Measurements from ENCODE around the gene TLE4.
"Not testable (repeated sequence)": the region's sequence is repeated elsewhere in the genome, so short reads cannot be mapped to it uniquely, and the experiment has no call there.

TLE4 gene

DNA sequence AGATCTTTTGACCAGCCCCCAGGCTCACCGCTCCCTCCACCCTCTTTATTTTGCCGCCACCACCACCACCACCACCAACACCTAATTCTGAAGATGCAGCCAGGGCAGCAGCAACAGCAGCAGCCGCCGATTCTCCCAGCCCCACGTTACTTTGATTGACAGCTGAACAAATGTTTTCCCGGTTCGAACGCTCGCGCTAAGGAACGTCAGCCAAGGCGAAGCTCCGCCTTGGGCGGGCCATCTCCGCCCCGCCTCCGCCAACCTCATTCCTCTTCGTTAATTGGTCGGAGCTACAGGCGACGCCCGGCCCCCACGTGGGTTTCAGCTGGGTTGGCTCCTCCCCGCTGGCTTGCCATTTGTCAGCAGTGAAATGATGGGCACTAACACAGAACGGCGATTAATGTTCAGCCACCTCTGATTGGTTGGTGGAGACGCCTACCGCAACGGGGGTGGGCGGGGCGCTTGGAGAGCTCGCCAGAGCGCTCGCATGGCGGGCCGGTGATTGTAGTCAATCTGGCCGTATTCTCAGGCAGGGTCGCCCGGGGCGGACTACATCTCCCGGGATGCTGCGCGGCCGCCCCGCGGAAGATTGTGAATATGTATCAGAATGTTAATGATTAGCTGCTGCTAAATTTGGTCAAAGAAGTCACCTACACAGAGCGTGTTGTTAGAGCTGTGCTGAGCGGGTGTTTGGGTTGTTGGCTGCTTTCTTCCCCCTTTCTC is at the start of gene TLE4:
TSS of gene TLE4 (plus strand) at position 657 of the 723 bp plus-strand sequence. CDS start 826 bp downstream, outside the sequence.
- DNase-seq: peak; percentile 100

DNA sequence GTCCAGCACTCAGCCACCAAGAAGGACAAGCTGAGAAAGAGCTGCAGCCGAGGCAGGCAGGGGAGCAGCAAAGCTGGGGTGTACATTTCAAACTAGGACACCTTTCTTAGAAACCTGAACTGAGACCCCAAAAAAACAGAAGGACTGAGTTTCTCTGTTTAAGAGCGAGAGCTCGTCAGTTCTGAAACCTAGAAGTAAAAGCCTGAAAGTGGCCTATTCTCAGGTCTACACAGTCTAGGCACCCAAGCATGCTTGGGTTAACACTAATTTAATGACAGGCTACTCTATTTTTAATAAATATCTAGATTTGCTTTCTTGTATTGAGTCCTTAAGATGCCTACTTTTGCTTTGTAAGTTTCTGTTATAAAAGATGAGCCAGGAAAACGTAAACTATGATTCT is 49.0 kb upstream of the TLE4 start:
- DNase-seq: no peak

DNA sequence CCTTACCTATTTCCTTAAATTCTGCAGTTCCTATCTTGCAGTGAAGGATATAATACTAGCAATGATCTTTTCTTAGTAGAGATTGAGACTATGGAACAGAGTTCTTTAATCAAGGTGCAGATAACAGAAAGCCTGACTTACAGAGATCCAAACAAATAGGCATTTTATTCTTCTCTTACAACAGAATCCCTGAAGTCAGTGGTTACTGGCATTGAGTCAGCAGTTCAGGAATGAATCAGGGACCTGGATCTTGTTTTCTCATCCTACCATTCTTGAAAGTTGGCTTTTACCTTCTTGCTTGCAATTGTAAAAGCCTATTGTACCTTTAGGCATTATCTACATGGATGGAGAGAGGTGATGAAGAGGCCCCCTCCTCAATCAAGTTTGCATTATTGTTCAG is 47.5 kb upstream of the TLE4 start:
- peak; percentile 29 for DNase-seq

DNA sequence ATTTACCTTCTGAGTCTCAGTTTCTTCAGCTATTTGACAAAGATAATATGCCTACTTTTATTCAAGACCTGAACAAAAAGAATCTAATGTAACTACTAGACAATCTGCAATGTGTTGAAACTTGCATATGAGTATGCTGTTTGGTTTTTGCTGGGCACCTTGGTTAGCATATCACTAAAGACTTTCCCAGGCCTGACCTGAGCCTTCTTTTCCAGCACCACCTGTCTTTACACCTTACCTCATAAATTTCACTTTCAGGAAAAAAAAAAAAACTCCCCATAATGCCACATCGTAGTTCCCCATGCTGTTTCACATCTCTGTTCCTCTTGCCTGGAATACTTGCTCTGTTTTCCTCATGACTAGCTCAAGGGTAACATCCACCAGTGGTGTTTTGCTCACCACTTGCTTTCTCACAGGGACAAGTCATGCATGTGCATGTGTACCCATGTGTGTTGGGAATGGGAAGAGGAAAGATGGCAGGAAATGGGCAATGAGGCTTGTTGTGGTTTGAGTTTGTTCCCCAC is 45.6 kb upstream of the TLE4 start:
- no peak for DNase-seq

GRCh38 chr9:79535534-79535933 is 36.2 kb upstream of the TLE4 start:
- no peak for DNase-seq

DNA sequence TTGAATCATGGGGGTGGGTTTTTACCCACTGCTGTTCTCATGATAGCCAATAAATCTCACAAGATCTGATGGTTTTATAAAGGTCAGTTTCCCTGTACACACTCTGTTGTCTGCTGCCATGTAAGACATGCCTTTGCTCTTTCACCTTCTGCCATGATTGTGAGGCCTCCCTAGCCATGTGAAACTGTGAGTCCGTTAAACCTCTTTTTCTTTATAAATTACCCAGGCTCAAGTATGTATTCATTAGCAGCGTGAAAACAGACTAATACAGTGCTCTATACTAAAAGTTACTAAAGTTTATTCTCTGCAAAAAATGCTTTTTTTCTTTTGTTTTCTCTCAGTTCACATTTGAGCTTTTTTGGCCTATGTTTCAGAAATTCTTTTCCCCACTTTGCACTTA is 33.9 kb upstream of the TLE4 start:
- DNase-seq: no peak

DNA sequence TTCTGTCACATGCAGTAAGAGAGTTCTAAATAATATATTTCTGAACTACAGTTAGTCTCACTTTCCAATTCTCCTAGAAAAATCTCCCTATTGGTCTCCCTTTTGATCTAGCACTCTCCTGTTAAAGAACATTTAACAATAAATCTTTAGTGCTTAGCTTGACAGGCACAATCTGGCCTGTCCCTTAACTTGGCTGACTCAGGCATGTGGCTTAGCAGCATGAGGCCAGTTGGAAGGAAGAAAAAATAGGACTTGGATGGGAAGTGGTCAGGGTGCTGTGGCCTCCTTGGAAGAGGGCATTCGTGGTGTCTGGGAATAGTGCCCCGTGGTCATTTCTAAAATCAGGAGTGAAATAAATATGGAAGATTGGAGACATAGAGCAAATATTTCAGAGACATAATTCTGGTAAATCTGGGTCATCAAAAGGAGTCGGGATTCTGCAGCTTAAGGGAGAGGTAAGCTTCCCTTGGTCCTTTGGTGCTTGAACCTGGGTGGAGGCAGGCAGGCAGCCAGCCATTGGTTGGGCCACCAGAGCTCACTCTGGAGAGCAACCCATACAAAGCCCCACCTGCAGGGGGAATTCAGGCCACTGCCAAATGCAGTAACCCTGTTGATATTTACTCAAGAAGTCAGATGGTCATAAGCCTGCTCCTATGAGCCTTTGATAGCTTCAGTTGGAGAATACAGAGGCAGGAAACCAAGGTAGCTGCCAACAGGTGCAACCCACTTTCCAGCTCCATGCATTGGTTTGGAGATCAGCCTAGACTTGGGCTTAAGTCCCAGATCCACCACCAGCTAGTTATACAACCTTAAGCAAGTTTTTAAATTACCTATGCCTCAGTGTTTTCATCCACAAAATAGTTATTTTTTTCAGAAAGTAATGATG is 28.8 kb upstream of the TLE4 start:
- DNase-seq: no peak

DNA sequence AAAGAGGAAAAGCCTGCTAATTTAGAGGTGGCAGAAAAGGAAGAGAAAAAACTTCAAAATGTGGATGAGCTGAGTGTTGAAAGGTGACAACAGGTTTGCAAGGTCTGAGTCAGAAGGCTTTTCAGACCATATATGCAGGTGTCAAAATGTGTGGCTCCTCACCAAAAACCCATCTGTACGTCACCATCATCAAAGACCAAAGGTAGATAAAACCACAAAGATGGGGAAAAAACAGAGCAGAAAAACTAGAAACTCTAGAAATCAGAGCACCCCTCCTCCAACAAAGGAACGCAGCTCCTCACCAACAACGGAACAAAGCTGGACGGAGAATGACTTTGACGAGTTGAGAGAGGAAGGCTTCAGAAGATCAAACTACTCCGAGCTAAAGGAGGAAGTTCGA is 27.4 kb upstream of the TLE4 start:
- DNase-seq: not testable (repeated sequence)

DNA sequence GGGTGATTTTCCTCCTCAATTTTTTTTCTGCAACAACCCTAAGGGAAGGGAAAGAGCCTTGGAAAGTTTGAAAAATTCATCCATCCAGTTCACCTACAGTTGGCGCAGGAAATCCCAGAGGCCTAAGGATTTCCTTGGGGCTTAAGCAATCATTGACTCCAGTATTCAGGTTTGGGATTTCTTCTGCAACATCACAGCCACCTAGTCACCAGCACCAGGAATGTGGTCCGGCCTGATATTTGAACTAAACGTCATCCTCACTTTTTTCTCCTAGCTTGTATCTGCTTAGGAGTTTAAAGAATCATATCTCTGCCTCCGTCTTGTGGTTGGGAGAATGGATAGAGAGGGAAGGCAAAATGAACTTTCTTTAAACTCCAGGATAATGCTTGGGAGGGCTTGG is 20.2 kb upstream of the TLE4 start:
- DNase-seq: no peak

DNA sequence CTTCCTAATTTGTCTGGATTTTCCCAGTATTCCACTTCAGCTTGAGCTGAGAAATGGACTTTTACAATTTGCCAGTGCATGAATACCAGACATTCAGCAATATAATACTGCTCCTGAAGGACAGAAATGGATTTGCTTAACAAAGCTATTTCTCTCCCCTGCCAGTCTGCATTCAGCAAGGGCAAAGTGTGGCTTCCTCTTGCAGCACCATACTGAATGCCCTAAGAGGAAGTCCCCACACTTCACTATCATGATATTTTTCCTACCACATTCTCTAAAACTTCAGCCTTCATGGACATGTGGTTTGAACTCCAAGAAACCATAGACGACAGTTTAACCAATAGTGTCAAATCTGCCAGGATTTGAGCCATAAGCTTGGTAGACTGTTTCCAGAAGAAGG is 19.8 kb upstream of the TLE4 start:
- DNase-seq: no peak

- DNase-seq: peak; percentile 29
Measured at GRCh38 chr9:79555474-79556089, 16.2 kb upstream of the TLE4 start.

GRCh38 chr9:79559495-79560181 is 12.1 kb upstream of the TLE4 start:
- DNase-seq: no peak

DNA sequence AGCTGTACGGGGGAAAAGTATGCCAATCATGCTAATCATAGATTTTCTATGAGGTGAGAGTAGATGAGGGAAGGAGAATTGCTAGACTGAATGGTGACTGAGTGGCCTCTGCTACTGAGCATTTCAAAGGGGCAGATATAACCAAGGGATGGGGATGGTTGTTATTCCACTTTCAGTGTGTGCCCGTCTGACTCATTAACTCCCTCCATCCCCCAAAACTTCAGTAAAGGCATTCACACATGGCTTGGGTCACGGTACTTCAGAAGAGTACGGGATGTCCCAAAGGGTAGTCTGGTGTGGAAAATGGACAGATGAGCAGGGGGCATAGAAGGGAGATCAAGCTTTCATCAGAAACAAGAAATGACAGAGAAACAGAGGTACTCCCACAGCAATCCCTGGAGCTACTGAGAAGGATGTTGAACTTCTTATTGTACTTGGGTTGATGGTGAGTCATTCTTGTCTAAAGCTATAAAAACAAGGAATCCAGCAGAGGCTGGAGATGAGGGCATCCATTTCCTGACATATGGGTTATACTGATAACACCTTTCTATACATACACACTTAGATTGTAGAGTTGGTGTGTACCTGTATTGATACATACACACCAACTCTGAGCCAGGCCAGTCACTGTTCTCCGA is 8.9 kb upstream of the TLE4 start:
- peak; percentile 50 for DNase-seq

DNA sequence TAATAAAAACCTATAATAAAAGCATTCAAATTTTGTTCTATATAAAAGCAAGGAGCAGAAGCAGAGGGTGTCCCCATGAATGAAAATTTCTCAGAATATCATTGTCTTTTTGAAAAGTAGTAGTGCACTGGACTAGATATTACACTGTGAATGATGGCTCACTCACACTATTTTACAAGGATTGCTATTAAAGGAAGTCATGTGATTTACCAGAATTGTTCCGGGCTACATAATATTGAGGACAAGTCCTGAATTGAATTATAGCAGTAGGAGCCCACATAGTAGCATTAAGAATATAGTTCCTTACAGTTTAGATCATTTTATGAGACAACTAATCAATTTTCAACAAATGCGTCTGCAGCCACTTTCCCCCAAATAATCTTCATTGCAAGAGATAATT is 7.7 kb upstream of the TLE4 start:
- DNase-seq: no peak

GRCh38 chr9:79565245-79565644 is 6.5 kb upstream of the TLE4 start:
- no peak for DNase-seq

- peak; percentile 58 for DNase-seq
Measured at GRCh38 chr9:79567671-79568098, 4.1 kb upstream of the TLE4 start.

DNA sequence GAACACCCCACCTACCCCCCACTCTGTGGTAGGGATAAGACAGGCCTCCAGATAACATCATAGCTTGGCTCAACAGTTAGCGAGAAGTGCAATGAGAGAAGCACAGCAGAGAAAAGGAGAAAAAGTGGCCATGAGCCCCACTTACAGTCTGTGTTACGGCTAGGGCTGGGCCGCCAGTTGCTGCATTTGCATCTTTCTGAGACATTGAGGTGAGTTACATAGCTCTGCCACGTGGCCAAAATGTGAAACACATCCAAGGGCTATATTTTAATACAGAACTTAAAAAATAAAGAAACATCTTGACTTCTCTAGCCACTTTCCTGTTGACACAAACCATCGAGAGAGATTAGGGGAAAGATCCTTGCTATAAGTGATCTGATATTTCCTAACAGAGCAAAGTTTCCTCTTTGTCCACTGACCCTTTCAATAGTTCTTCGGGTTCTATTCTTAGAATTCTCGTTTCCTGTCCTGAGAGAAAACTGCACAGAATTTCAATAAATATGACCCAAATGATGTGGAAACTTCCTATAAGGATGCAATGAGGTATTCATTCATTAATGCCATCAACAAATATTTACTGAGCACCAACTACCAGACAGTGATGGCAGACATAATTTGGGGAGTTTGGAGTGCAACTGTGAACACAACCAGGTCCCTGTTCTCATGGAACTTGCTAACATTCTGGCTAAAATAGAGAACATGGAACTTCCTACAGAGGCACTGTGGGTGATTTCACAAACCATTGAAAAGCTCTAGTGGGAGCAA is 3.2 kb upstream of the TLE4 start:
- no peak for DNase-seq

DNA sequence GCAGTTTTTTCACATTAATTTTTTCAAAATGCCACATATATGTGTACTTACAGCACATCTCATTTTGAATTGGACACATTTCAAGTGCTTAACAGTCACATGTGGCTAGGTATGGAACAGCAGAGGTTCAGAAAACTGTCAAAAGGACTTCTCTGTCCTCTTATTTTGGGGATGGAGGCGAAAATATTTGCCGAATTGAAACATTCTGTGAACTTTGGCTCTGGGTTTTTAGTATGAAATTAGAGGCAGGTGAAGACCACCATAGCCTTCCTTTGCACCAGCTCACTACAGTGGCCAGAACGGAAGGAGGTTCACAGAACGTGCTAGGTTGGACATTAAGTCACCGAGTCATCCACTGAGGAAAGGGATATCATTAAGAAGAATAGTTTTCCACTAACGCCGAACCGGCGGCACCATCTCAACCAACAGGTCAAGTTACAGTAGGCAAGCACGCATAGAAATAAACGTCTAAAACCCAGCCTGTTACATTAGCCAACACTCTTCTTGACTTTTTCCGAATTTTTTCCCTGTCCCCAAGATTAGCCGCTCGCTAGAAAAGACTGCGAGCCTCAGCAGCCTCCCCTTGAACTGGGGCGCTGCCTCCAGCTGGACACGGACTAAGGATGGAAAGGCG is 1.8 kb upstream of the TLE4 start:
- DNase-seq: no peak

DNA sequence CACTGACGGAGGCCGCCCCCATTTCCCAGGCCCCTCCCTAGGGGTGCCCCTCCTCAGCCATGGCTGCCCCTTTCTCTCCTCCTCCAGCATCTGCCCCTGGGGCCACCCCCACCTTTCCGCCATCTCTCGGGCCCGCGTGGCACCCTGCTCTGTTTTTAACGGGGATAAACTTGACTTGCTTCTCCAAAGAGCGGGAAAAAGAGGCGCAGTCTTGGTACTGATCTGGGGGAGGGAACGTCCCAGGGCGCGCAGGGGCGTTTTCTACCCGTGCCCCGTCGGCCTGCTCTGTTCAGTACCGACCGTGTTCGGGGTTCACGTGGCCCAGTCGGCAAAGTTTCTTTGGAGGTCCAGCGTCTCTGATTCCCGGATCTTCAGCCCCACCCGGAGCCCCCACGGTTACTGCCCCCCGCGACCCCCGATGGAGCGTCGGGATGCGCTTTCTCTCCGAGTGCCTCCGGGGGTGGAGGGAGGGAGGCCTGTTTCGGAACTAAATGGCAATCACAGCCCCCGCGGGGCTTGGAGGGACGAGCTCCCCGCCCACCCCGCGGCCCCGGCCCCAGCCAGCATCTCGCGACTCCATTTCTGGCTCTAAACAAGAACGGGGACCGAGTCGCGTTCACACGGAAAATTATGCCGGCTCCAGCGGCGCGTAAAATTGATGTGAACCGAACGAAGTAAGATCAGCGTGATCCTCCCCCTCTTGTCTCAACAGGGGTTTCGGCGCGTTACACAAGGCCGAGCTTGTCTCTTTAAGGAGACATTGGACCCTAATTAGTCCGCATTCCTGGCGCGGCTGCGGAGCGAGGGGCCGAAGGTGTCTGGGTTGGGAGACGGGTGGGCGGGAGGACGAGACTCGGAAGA is 1.1 kb upstream of the TLE4 start:
- peak; percentile 81 for DNase-seq

- no peak for DNase-seq
Measured at GRCh38 chr9:79572032-79572607, 355 bp downstream of the TLE4 start.

Data from EL (cell line).